Suppressor macrophage treated with lipopolysaccharide for 1 hour (primary cell): ENCODE measurements around the gene PALD1.
A peak's percentile ranks its signal among the peaks of the same experiment; 100 is the strongest.
"Not testable (repeated sequence)": the region's sequence is repeated elsewhere in the genome, so short reads cannot be mapped to it uniquely, and the experiment has no call there.

ENCODE experiments used
- DNase-seq, 3 donors: peaks; one replicate each; pipeline ENCODE4 v3.0.0-alpha.2; 2020 to 2022

The PALD1 gene

GRCh38 chr10:70482982-70483760 lies 4.6 kb downstream of the PALD1 start:
- DNase-seq, result no peak

- DNase-seq, result not testable (repeated sequence)
Measured at GRCh38 chr10:70483872-70484271, 5.3 kb downstream of the PALD1 start.

GRCh38 chr10:70487824-70488223 lies 9.3 kb downstream of the PALD1 start:
- no peak for DNase-seq

- DNase-seq, result no peak
Measured at GRCh38 chr10:70490142-70490541, 11.6 kb downstream of the PALD1 start.

GRCh38 chr10:70491614-70492013 lies 13.0 kb downstream of the PALD1 start:
- DNase-seq, result no peak

GRCh38 chr10:70492786-70493659 lies 14.5 kb downstream of the PALD1 start:
- DNase-seq, result peak; percentile 72 to 79 (median 75)

- DNase-seq, result peak in 2 of 3 donors; percentile 35 to 54
Measured at GRCh38 chr10:70493660-70494234, 15.2 kb downstream of the PALD1 start.

- peak; percentile 81 to 85 (median 83) for DNase-seq
Measured at GRCh38 chr10:70494536-70494935, 16.0 kb downstream of the PALD1 start.

- DNase-seq, result peak; percentile 53 to 59 (median 54)
Measured at GRCh38 chr10:70494966-70495365, 16.4 kb downstream of the PALD1 start.

GRCh38 chr10:70495691-70496261 lies 17.2 kb downstream of the PALD1 start:
- DNase-seq, result no peak

- DNase-seq, result no peak
Measured at GRCh38 chr10:70496341-70497119, 18.0 kb downstream of the PALD1 start.

GRCh38 chr10:70497120-70497545 lies 18.6 kb downstream of the PALD1 start:
- DNase-seq, result no peak

- no peak for DNase-seq
Measured at GRCh38 chr10:70498970-70499835, 20.6 kb downstream of the PALD1 start.

- no peak for DNase-seq
Measured at GRCh38 chr10:70499836-70500167, 21.2 kb downstream of the PALD1 start.

- DNase-seq, result no peak
Measured at GRCh38 chr10:70500368-70500767, 21.8 kb downstream of the PALD1 start.

- DNase-seq, result peak in 1 of 3 donors; percentile 41
Measured at GRCh38 chr10:70500812-70501301, 22.3 kb downstream of the PALD1 start.

GRCh38 chr10:70502406-70502805 lies 23.8 kb downstream of the PALD1 start:
- DNase-seq, result no peak

- no peak for DNase-seq
Measured at GRCh38 chr10:70503776-70504175, 25.2 kb downstream of the PALD1 start.

GRCh38 chr10:70504521-70505358 lies 26.2 kb downstream of the PALD1 start:
- DNase-seq, result no peak

GRCh38 chr10:70505908-70506307 lies 27.3 kb downstream of the PALD1 start:
- no peak for DNase-seq
